ENCODE data around the gene LAG3.

DNA sequence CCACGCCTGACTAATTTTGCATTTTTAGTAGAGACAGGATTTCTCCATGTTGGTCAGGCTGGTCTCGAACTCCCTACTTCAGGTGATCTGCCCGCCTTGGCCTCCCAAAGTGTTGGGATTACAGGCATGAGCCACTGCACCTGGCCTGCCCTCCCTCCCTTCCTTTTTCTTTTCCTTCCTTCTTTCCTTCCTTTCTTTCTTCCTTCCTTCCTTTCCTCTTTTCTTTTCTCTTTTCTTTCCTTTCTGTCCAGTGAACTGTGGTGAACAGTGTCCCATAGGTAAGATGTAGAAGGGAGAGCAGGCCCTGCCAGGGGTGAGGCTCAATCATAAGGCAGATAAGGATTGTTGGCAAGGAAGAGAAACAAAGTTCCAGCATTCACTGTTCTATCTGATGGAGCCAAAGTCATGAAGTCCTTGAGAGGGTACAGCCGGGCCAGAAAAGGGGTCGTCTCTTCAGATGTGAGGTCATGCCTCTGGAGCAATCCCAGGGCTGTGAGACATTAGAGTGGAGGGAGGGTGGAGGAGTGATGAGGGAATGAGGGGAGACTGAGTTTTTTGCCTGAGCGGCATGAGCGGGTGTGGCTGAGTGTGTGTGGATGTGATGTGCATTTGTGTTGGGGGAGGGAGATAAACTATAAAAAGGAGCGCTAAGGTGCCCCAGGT, 15.2 kb upstream of the LAG3 start:
- TF ChIP-seq POLR2A (IDR thresholded peaks at IDR 0.05) (no peak), CTCF (IDR thresholded peaks at IDR 0.05) (no peak)

All from lower leg skin (tissue), 3 donors.